T-helper 17 cell (primary cell): ENCODE measurements around the gene MMP23B. TPM values are rescaled to one million over a fixed set of nuclear protein-coding genes. Genes with fewer than 3 reads are reported as not detected.
A peak's percentile ranks its signal among the peaks of the same experiment; 100 is the strongest.

Source experiments
- ATAC-seq: fragments of 150-1000 bp; cut with Tn5 transposase; 2 replicates; pipeline ENCODE4 v1.10.0; 2021; ENCODE audit warnings: mild to moderate bottlenecking, moderate library complexity
- DNase-seq, 3 donors: peaks; one replicate each; pipeline versions ENCODE4 v3.0.0 to v3.0.0-alpha.2; 2020 to 2021
- H3K9me3 ChIP-seq: one replicate; pipeline ENCODE4 v1.7.0; 2013; ENCODE audit warnings: low read length, mild to moderate bottlenecking; ENCODE audit not compliant: control insufficient read depth, poor library complexity, severe bottlenecking
- H3K27ac Mint-ChIP-seq: one replicate; pipeline ENCODE4 v1.8.0; 2022; ENCODE audit warnings: mild to moderate bottlenecking, moderate library complexity, mixed read lengths
- H3K27me3 Mint-ChIP-seq: one replicate; pipeline ENCODE4 v1.8.0; 2022; ENCODE audit warnings: mixed read lengths
- H3K36me3 Mint-ChIP-seq: one replicate; pipeline ENCODE4 v1.8.0; 2022; ENCODE audit warnings: low read depth, mixed read lengths
- H3K4me1 Mint-ChIP-seq: one replicate; pipeline ENCODE4 v1.8.0; 2022; ENCODE audit warnings: mild to moderate bottlenecking, mixed read lengths
- H3K4me3 Mint-ChIP-seq: one replicate; pipeline ENCODE4 v1.8.0; 2022; ENCODE audit warnings: mild to moderate bottlenecking, moderate library complexity, mixed read lengths
- total RNA-seq, 4 donors: library from RNA in 2 of 4; stranded (reverse) in 2 of 4; gene quantifications; one replicate each; pipeline ENCODE4 v1.2.3 and lab custom pipeline; 2022 to 2026

The MMP23B gene
- total RNA-seq, 2 donors from 2014 or later, result 3.9 to 4.2 TPM

- peak overlapping the region; percentile 70 for H3K27ac Mint-ChIP-seq
- ATAC-seq, result peak; percentile 64
- no peak for DNase-seq
- no peaks in the 10 kb centered on the region for H3K9me3 ChIP-seq
- H3K36me3 Mint-ChIP-seq, result no peaks in the 10 kb centered on the region
- peaks cover 5% of the 10 kb centered on the region for H3K27me3 Mint-ChIP-seq
- H3K4me1 Mint-ChIP-seq, result peaks cover 3% of the 10 kb centered on the region
- peak overlapping the region; percentile 88 for H3K4me3 Mint-ChIP-seq
These were observed 32.7 kb upstream of the MMP23B start for GRCh38 chr1:1599030-1599934.

GRCh38 chr1:1599935-1600860 is 31.8 kb upstream of the MMP23B start, which contains the start of gene FNDC10:
TSS of gene FNDC10 (minus strand) at chr1:1600135. CDS start at chr1:1600015, 120 bp downstream.
- DNase-seq (no peak), ATAC-seq (peak; percentile 52)
- no peaks in the 10 kb centered on the region for H3K9me3 ChIP-seq
- peak within 1 kb of the TSS; percentile 70 for H3K27ac Mint-ChIP-seq
- H3K36me3 Mint-ChIP-seq, result no peaks in the 10 kb centered on the region
- peak within 1 kb of the TSS; percentile 88 for H3K4me3 Mint-ChIP-seq
- H3K4me1 Mint-ChIP-seq, result peaks cover 3% of the 10 kb centered on the region
- peaks cover 5% of the 10 kb centered on the region for H3K27me3 Mint-ChIP-seq

- H3K4me3 Mint-ChIP-seq, result peak overlapping the region; percentile 77
- no peak for ATAC-seq
- H3K27me3 Mint-ChIP-seq, result peaks cover 5% of the 10 kb centered on the region
- peaks cover 3% of the 10 kb centered on the region for H3K4me1 Mint-ChIP-seq
- DNase-seq, result no peak
- H3K36me3 Mint-ChIP-seq, result no peaks in the 10 kb centered on the region
- no peaks in the 10 kb centered on the region for H3K9me3 ChIP-seq
- H3K27ac Mint-ChIP-seq, result no peak overlapping the region
These were observed 31.0 kb upstream of the MMP23B start for GRCh38 chr1:1600861-1601563.

- peaks cover 5% of the 10 kb centered on the region for H3K27me3 Mint-ChIP-seq
- DNase-seq, result no peak
- no peaks in the 10 kb centered on the region for H3K9me3 ChIP-seq
- peaks cover 4% of the 10 kb centered on the region for H3K4me1 Mint-ChIP-seq
- H3K27ac Mint-ChIP-seq, result peak overlapping the region; percentile 21
- no peak overlapping the region for H3K4me3 Mint-ChIP-seq
- no peak for ATAC-seq
- no peaks in the 10 kb centered on the region for H3K36me3 Mint-ChIP-seq
These were observed 30.2 kb upstream of the MMP23B start for GRCh38 chr1:1601564-1602303.

GRCh38 chr1:1602304-1602967 is 29.5 kb upstream of the MMP23B start:
- Mint-ChIP-seq H3K4me3 (no peak overlapping the region), H3K4me1 (peaks cover 10% of the 10 kb centered on the region), H3K36me3 (no peaks in the 10 kb centered on the region), H3K27me3 (peaks cover 5% of the 10 kb centered on the region), H3K27ac (peak overlapping the region; percentile 21)
- H3K9me3 ChIP-seq, result no peaks in the 10 kb centered on the region
- DNase-seq (no peak), ATAC-seq (no peak)

GRCh38 chr1:1602968-1603506 is 28.9 kb upstream of the MMP23B start:
- Mint-ChIP-seq H3K27ac (no peak overlapping the region), H3K4me3 (no peak overlapping the region)

GRCh38 chr1:1603671-1604373 is 28.2 kb upstream of the MMP23B start:
- Mint-ChIP-seq H3K4me1 (peaks cover 12% of the 10 kb centered on the region), H3K27me3 (peaks cover 2% of the 10 kb centered on the region), H3K4me3 (no peak overlapping the region), H3K36me3 (no peaks in the 10 kb centered on the region), H3K27ac (no peak overlapping the region)
- no peaks in the 10 kb centered on the region for H3K9me3 ChIP-seq
- DNase-seq (no peak), ATAC-seq (no peak)

More at GRCh38 chr1:1602968-1603506, 28.9 kb upstream of the MMP23B start:
- DNase-seq (no peak), ATAC-seq (no peak)
- Mint-ChIP-seq H3K27me3 (peaks cover 5% of the 10 kb centered on the region), H3K36me3 (no peaks in the 10 kb centered on the region), H3K4me1 (peaks cover 14% of the 10 kb centered on the region)
- H3K9me3 ChIP-seq, result no peaks in the 10 kb centered on the region

- Mint-ChIP-seq H3K36me3 (no peaks in the 10 kb centered on the region), H3K4me3 (no peak overlapping the region), H3K4me1 (peaks cover 10% of the 10 kb centered on the region), H3K27me3 (no peaks in the 10 kb centered on the region), H3K27ac (no peak overlapping the region)
- H3K9me3 ChIP-seq, result no peaks in the 10 kb centered on the region
- DNase-seq (no peak), ATAC-seq (no peak)
These were observed 27.5 kb upstream of the MMP23B start for GRCh38 chr1:1604374-1605033.

- Mint-ChIP-seq H3K27me3 (no peaks in the 10 kb centered on the region), H3K4me3 (no peak overlapping the region), H3K36me3 (no peaks in the 10 kb centered on the region), H3K4me1 (peaks cover 10% of the 10 kb centered on the region), H3K27ac (no peak overlapping the region)
- ATAC-seq, result no peak
- no peaks in the 10 kb centered on the region for H3K9me3 ChIP-seq
- DNase-seq, result no peak
These were observed 26.9 kb upstream of the MMP23B start for GRCh38 chr1:1605034-1605591.

GRCh38 chr1:1605724-1606123 is 26.2 kb upstream of the MMP23B start:
- ATAC-seq (no peak), DNase-seq (no peak)
- Mint-ChIP-seq H3K36me3 (no peaks in the 10 kb centered on the region), H3K4me3 (no peak overlapping the region), H3K4me1 (peaks cover 10% of the 10 kb centered on the region), H3K27me3 (no peaks in the 10 kb centered on the region), H3K27ac (no peak overlapping the region)
- H3K9me3 ChIP-seq, result no peaks in the 10 kb centered on the region

GRCh38 chr1:1606232-1606631 is 25.7 kb upstream of the MMP23B start:
- H3K27me3 Mint-ChIP-seq, result no peaks in the 10 kb centered on the region
- no peaks in the 10 kb centered on the region for H3K9me3 ChIP-seq
- no peak overlapping the region for H3K4me3 Mint-ChIP-seq
- H3K36me3 Mint-ChIP-seq, result no peaks in the 10 kb centered on the region
- no peak for ATAC-seq
- no peak for DNase-seq
- peaks cover 10% of the 10 kb centered on the region for H3K4me1 Mint-ChIP-seq
- peak overlapping the region; percentile 98 for H3K27ac Mint-ChIP-seq
